ENCODE results near the gene DOP1A.

The DOP1A gene

GRCh38 chr6:83215131-83216047 lies 147.9 kb downstream of the DOP1A start:
- DNase-seq: peak; percentile 71

GRCh38 chr6:83216806-83217205 lies 149.3 kb downstream of the DOP1A start:
- DNase-seq: no peak
